K562 (cell line): ENCODE data around the gene FUT4.

Experiments used
- BRCA1 ChIP-seq, 2 experiments: fragments of 450-650 bp in 1 of 2; sonication (generic) in 1 of 2; formaldehyde crosslinking in 1 of 2; IDR thresholded peaks; 2 replicates each; pipeline versions ENCODE4 v1.5.0 to v1.6.1; 2017 to 2020; ENCODE audit warnings: mild to moderate bottlenecking in 1 of 2, missing genetic modification reagents in 1 of 2
- CTCF ChIP-seq, 3 experiments: IDR thresholded peaks in 2 of 3; conservative IDR thresholded peaks in 1 of 3; 2 replicates each; pipeline ENCODE4 v1.5.1; 2011 to 2012; ENCODE audit warnings: low read length in 3 of 3, mild to moderate bottlenecking in 3 of 3, control low read depth in 2 of 3, improper control_type of control experiment in 1 of 3, inconsistent platforms in 1 of 3, low read depth in 1 of 3, mixed read lengths in 1 of 3, moderate library complexity in 1 of 3; ENCODE audit not compliant: insufficient read depth in 2 of 3
- HDGF ChIP-seq: fragments of 450-650 bp; IDR thresholded peaks from 2 replicates; pipeline ENCODE4 v1.6.1; 2016
- NEUROD1 ChIP-seq: fragments of 150-350 bp; IDR thresholded peaks from 2 replicates; pipeline ENCODE4 v1.6.1; 2014; ENCODE audit warnings: borderline replicate concordance, low read length, low read depth; ENCODE audit not compliant: partially characterized antibody
- SP2 ChIP-seq: IDR thresholded peaks from 2 replicates; pipeline ENCODE4 v1.6.1; 2011; ENCODE audit warnings: mild to moderate bottlenecking, low read depth, low read length, moderate library complexity; ENCODE audit not compliant: poor library complexity, severe bottlenecking; ENCODE audit errors: extremely low read depth
- TCF7L2 ChIP-seq: fragments of 150-350 bp; IDR thresholded peaks from 2 replicates; pipeline ENCODE4 v1.6.1; 2016; ENCODE audit warnings: low read depth, mild to moderate bottlenecking, low read length, moderate library complexity
- ZNF274 ChIP-seq: IDR thresholded peaks from 2 replicates; pipeline ENCODE4 v1.6.1; 2011; ENCODE audit warnings: low read depth, mild to moderate bottlenecking, low read length, moderate library complexity, borderline replicate concordance
- TF ChIP-seq, protein P1 (sequence below): sonication (generic); formaldehyde crosslinking; IDR thresholded peaks from 2 replicates; pipeline ENCODE4 v1.8.1; 2023; ENCODE audit warnings: mild to moderate bottlenecking, missing genetic modification reagents

GRCh38 chr11:94558468-94558867 lies 14.7 kb downstream of the FUT4 start:
- TF ChIP-seq BRCA1 (IDR thresholded peaks at IDR 0.05) (no peak), BRCA1 (CRISPR knock-in tag; IDR thresholded peaks at IDR 0.05) (no peak), TCF7L2 (no peak), ZNF274 (no peak), SP2 (no peak), HDGF (no peak), CTCF (IDR thresholded peaks at IDR 0.05 in 2 of 3, conservative IDR thresholded peaks at IDR 0.05 in 1 of 3; ENCODE audit: insufficient read depth in 2 of 3, low read depth in 1 of 3, low read length in 3 of 3) (no peak), NEUROD1 (no peak)
- TF ChIP-seq, protein P1, sequence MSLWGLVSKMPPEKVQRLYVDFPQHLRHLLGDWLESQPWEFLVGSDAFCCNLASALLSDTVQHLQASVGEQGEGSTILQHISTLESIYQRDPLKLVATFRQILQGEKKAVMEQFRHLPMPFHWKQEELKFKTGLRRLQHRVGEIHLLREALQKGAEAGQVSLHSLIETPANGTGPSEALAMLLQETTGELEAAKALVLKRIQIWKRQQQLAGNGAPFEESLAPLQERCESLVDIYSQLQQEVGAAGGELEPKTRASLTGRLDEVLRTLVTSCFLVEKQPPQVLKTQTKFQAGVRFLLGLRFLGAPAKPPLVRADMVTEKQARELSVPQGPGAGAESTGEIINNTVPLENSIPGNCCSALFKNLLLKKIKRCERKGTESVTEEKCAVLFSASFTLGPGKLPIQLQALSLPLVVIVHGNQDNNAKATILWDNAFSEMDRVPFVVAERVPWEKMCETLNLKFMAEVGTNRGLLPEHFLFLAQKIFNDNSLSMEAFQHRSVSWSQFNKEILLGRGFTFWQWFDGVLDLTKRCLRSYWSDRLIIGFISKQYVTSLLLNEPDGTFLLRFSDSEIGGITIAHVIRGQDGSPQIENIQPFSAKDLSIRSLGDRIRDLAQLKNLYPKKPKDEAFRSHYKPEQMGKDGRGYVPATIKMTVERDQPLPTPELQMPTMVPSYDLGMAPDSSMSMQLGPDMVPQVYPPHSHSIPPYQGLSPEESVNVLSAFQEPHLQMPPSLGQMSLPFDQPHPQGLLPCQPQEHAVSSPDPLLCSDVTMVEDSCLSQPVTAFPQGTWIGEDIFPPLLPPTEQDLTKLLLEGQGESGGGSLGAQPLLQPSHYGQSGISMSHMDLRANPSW (CRISPR knock-in tag) = no peak
